Smooth muscle cell (in vitro differentiated cells): ENCODE data around the gene PMM2. TPM values are rescaled to one million over a fixed set of nuclear protein-coding genes. Genes with fewer than 3 reads are reported as not detected.

Experiments
- DNase-seq: peaks from one replicate; lab custom pipeline; 2025; ENCODE audit not compliant: unreplicated experiment; lab: John Stamatoyannopoulos, UW
- H2AFZ ChIP-seq: fragments of 200-600 bp; sonication (generic); 2 replicates; pipeline ENCODE4 v1.6.0; 2016; ENCODE audit warnings: antibody characterized with exemption, low read depth, mild to moderate bottlenecking
- H3F3A ChIP-seq: fragments of 200-600 bp; sonication (generic); 2 replicates; pipeline ENCODE4 v1.6.0; 2017; ENCODE audit warnings: antibody characterized with exemption, low read depth
- H3K27ac ChIP-seq: fragments of 200-600 bp; sonication (generic); 2 replicates; pipeline ENCODE4 v1.5.1; 2016; ENCODE audit warnings: low read depth, mild to moderate bottlenecking
- H3K27me3 ChIP-seq: fragments of 200-600 bp; sonication (generic); 2 replicates; pipeline ENCODE4 v1.6.1; 2016; ENCODE audit warnings: low read depth, mild to moderate bottlenecking
- H3K36me3 ChIP-seq: fragments of 200-600 bp; sonication (generic); 2 replicates; pipeline ENCODE4 v1.5.1; 2016; ENCODE audit warnings: low read depth
- H3K4me1 ChIP-seq: fragments of 200-600 bp; sonication (generic); 2 replicates; pipeline ENCODE4 v1.5.1; 2016; ENCODE audit warnings: low read depth
- H3K4me2 ChIP-seq: fragments of 200-600 bp; sonication (generic); 2 replicates; pipeline ENCODE4 v1.6.0; 2016; ENCODE audit warnings: mild to moderate bottlenecking
- H3K4me3 ChIP-seq: fragments of 200-600 bp; sonication (generic); 2 replicates; pipeline ENCODE4 v1.5.1; 2016; ENCODE audit warnings: mild to moderate bottlenecking
- H3K79me2 ChIP-seq: fragments of 200-600 bp; sonication (generic); 2 replicates; pipeline ENCODE4 v1.6.0; 2016; ENCODE audit warnings: low read depth, mild to moderate bottlenecking
- H3K9ac ChIP-seq: fragments of 200-600 bp; sonication (generic); 2 replicates; pipeline ENCODE4 v1.6.0; 2016; ENCODE audit warnings: low read depth
- H3K9me3 ChIP-seq: fragments of 200-600 bp; sonication (generic); replicated peaks from 2 replicates; pipeline ENCODE4 v1.5.1; 2016; ENCODE audit warnings: low read depth
- H4K20me1 ChIP-seq: fragments of 200-600 bp; sonication (generic); 2 replicates; pipeline ENCODE4 v1.6.0; 2016; ENCODE audit warnings: low read depth
- WGBS: methylation state at CpG from one replicate; pipeline ENCODE4 v1.1.7; 2016; ENCODE audit warnings: low lambda C conversion rate; 5-methylcytosine and 5-hydroxymethylcytosine counted together
- polyA plus RNA-seq: library from polyadenylated mRNA; unstranded; fragments of >200 nt; fragmentation: Nextera tagmentation; extraction: Ambion mirVana; gene quantifications from 2 replicates; pipeline ENCODE4 v1.2.1, GENCODE V29; 2016
- total RNA-seq: library from RNA; depleted of rRNA; stranded (reverse); fragments of >200 nt; gene quantifications from 2 replicates; pipeline ENCODE4 v1.2.3, GENCODE V29; 2014
- TF ChIP-seq, protein P1 (sequence below): fragments of 200-600 bp; sonication (generic); IDR thresholded peaks from 2 replicates; pipeline ENCODE4 v1.5.1; 2017; ENCODE audit warnings: borderline replicate concordance, mild to moderate bottlenecking, antibody characterized with exemption; ENCODE audit not compliant: insufficient read depth, poor library complexity, severe bottlenecking

Gene PMM2
- total and polyA plus RNA-seq, 2 experiments from 2014 or later, result 31.4 to 33.5 TPM

DNA sequence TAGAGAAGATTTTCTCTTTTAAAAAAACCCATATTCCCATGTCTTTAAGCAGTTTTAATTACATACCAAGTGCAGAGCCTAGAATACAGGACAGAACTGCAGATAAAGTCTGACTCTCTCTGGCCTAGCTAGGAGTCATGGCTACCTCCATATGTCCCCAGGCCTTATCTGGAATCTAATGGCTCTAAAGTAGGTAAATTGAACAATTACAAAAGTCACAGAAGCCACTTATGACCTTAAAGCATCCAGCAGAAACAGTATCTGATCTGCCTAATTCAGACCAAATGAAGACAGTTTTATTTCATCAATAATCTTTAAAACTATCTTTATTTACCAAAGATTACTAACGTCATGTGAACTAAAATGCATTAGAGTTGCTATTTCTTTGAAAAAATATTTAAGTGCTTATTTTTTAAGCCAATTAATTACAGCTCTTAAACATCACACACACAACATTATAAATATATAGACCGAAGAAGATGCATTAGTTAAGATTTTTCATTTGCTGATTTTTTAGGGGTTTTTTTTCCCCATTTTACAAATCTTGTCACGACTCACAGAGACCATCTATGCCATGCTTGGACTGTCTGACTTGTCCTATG is 28.7 kb downstream of the PMM2 start:
- over 99% methylated on average over 3 of the region's 3 CpGs for WGBS
- Histone ChIP-seq H3K36me3 (peaks cover 7% of the 10 kb centered on the region), H3K79me2 (peaks cover 24% of the 10 kb centered on the region), H3K27ac (no peak overlapping the region), H4K20me1 (peaks cover 88% of the 10 kb centered on the region), H3K4me2 (no peak overlapping the region), H2AFZ (no peak overlapping the region), H3K9me3 (no peaks in the 10 kb centered on the region), H3K4me3 (no peak overlapping the region), H3K9ac (no peak overlapping the region), H3K27me3 (no peaks in the 10 kb centered on the region), H3F3A (no peaks in the 10 kb centered on the region), H3K4me1 (no peaks in the 10 kb centered on the region)
- TF ChIP-seq, protein P1, sequence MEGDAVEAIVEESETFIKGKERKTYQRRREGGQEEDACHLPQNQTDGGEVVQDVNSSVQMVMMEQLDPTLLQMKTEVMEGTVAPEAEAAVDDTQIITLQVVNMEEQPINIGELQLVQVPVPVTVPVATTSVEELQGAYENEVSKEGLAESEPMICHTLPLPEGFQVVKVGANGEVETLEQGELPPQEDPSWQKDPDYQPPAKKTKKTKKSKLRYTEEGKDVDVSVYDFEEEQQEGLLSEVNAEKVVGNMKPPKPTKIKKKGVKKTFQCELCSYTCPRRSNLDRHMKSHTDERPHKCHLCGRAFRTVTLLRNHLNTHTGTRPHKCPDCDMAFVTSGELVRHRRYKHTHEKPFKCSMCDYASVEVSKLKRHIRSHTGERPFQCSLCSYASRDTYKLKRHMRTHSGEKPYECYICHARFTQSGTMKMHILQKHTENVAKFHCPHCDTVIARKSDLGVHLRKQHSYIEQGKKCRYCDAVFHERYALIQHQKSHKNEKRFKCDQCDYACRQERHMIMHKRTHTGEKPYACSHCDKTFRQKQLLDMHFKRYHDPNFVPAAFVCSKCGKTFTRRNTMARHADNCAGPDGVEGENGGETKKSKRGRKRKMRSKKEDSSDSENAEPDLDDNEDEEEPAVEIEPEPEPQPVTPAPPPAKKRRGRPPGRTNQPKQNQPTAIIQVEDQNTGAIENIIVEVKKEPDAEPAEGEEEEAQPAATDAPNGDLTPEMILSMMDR, result no peak
- DNase-seq, result no peak

DNA sequence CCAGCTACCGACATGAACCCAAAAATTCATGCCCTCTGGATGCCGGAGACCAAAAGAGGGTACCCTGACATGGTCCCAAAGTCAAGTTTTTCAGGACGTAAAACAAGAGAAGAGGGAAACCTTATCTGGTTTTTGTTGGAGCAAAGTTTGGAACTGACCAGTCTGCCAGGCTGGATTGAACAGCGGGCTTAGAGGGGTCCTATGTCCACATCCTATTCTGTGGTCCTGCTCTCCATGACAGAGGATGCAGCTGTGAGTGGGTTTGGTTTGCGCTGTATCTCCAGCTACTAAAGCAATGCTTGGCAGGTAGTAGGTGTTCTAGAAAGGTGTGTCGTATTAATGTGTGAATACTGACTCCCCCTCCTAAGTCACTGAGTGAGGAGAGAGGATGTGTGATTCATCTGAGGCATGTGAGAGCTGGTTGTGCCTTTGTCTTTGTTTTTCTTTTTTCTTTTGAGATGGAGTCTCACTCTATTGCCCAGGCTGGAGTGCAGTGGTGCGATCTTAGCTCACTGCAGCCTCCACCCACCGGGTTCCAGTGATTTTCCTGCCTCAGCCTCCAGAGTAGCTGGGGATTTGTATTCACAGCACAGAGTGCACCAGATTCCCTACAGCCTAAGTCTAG is 31.0 kb downstream of the PMM2 start:
- H3K4me2 ChIP-seq, result no peak overlapping the region
- H3K27ac ChIP-seq, result no peak overlapping the region
- H3K4me3 ChIP-seq, result no peak overlapping the region
- peaks cover 7% of the 10 kb centered on the region for H3K36me3 ChIP-seq
- WGBS, result 89% methylated on average over 8 of the region's 8 CpGs
- H4K20me1 ChIP-seq, result peaks cover 83% of the 10 kb centered on the region
- peaks cover 30% of the 10 kb centered on the region for H3K79me2 ChIP-seq
- no peak overlapping the region for H3K9ac ChIP-seq
- H2AFZ ChIP-seq, result no peak overlapping the region
- peaks cover 7% of the 10 kb centered on the region for H3K4me1 ChIP-seq
- no peaks in the 10 kb centered on the region for H3K27me3 ChIP-seq
- H3K9me3 ChIP-seq, result no peaks in the 10 kb centered on the region
- H3F3A ChIP-seq, result no peaks in the 10 kb centered on the region
- TF ChIP-seq, protein P1, result no peak
- DNase-seq, result no peak

DNA sequence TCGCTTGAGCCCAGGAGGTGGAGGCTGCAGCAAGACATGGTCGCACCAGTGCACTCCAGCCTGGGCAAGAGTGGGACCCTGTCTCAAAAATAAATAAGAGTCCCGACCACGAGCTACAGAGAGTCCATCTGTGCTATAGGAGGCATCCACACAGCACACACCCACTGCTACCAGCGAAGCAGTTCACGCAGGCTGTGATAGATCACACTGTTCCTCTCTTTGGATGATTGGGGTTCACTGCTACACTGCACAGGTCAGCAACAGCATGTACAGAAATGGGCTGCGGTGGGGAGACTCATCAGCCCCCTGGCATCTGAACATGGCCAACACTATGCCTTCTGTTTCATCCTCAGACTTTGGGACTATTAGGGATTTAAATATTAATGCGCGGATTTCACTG is 33.8 kb downstream of the PMM2 start:
- Histone ChIP-seq H3F3A (no peaks in the 10 kb centered on the region), H3K9me3 (no peaks in the 10 kb centered on the region), H2AFZ (no peak overlapping the region), H3K27ac (no peak overlapping the region), H4K20me1 (peaks cover 81% of the 10 kb centered on the region), H3K4me2 (no peak overlapping the region), H3K4me3 (no peak overlapping the region), H3K36me3 (no peaks in the 10 kb centered on the region), H3K79me2 (peaks cover 36% of the 10 kb centered on the region), H3K27me3 (no peaks in the 10 kb centered on the region), H3K4me1 (peaks cover 7% of the 10 kb centered on the region), H3K9ac (no peak overlapping the region)
- DNase-seq, result no peak
- TF ChIP-seq, protein P1, result no peak
- WGBS, result 84% methylated on average over 9 of the region's 9 CpGs
